A549 (cell line): ENCODE data around the gene PAK2.

Source experiments
- CEBPB ChIP-seq, 2 experiments: fragments of >200 bp in 1 of 2; sonication (Bioruptor Twin) in 1 of 2; formaldehyde crosslinking in 1 of 2; IDR thresholded peaks; 2 replicates each; pipeline ENCODE4 v1.6.1; 2012 to 2016
- JUN ChIP-seq, 2 experiments: fragments of >200 bp; sonication (Bioruptor Twin); formaldehyde crosslinking; IDR thresholded peaks; 2 replicates in 1 of 2; 3 replicates in 1 of 2; pipeline ENCODE4 v1.6.1; 2016 to 2017
- KDM1A ChIP-seq: fragments of 200-600 bp; sonication (generic); IDR thresholded peaks from 2 replicates; pipeline ENCODE4 v1.6.1; 2016; ENCODE audit warnings: low read depth, mild to moderate bottlenecking
- POLR2A ChIP-seq: IDR thresholded peaks from 2 replicates; pipeline ENCODE4 v1.6.1; 2012; ENCODE audit warnings: mild to moderate bottlenecking, low read length
- SMC3 ChIP-seq: fragments of >200 bp; sonication (Bioruptor Twin); formaldehyde crosslinking; IDR thresholded peaks from 3 replicates; pipeline ENCODE4 v1.6.1; 2018; ENCODE audit warnings: inconsistent platforms
- TF ChIP-seq, protein P1 (sequence below): fragments of >200 bp; sonication (Bioruptor Twin); formaldehyde crosslinking; IDR thresholded peaks from 3 replicates; pipeline ENCODE4 v1.5.1; 2016
- TF ChIP-seq, protein P2 (sequence below): fragments of 150-350 bp; IDR thresholded peaks from 2 replicates; pipeline ENCODE4 v1.6.1; 2014; ENCODE audit warnings: low read depth, mild to moderate bottlenecking, low read length
- TF ChIP-seq, protein P3 (sequence below): IDR thresholded peaks from 2 replicates; pipeline ENCODE4 v1.6.1; 2012

DNA sequence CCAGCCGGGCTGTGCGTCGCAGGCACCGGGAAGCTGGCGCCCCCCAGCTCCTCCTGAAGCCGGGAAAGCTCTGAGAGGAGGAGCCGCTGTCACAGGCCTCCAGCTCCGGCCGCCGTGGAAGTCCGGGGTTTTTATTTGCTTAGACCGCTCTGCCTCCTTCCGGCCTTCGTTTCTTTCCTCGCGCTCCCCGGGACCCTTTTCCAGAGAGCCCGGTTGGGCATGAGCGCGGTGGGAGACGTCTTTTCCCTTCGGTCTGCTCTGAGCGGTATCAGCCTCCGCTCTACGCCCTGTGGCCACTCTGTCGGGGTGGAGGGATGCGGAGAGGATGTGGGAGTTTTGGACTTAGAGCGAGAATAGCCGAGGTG is 128.6 kb downstream of the PAK2 start:
- TF ChIP-seq KDM1A (no peak), JUN (IDR thresholded peaks at IDR 0.05) (no peak), POLR2A (no peak), SMC3 (no peak), CEBPB (IDR thresholded peaks at IDR 0.05) (no peak)
- TF ChIP-seq, protein P1, sequence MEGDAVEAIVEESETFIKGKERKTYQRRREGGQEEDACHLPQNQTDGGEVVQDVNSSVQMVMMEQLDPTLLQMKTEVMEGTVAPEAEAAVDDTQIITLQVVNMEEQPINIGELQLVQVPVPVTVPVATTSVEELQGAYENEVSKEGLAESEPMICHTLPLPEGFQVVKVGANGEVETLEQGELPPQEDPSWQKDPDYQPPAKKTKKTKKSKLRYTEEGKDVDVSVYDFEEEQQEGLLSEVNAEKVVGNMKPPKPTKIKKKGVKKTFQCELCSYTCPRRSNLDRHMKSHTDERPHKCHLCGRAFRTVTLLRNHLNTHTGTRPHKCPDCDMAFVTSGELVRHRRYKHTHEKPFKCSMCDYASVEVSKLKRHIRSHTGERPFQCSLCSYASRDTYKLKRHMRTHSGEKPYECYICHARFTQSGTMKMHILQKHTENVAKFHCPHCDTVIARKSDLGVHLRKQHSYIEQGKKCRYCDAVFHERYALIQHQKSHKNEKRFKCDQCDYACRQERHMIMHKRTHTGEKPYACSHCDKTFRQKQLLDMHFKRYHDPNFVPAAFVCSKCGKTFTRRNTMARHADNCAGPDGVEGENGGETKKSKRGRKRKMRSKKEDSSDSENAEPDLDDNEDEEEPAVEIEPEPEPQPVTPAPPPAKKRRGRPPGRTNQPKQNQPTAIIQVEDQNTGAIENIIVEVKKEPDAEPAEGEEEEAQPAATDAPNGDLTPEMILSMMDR: no peak
- TF ChIP-seq, protein P2, sequence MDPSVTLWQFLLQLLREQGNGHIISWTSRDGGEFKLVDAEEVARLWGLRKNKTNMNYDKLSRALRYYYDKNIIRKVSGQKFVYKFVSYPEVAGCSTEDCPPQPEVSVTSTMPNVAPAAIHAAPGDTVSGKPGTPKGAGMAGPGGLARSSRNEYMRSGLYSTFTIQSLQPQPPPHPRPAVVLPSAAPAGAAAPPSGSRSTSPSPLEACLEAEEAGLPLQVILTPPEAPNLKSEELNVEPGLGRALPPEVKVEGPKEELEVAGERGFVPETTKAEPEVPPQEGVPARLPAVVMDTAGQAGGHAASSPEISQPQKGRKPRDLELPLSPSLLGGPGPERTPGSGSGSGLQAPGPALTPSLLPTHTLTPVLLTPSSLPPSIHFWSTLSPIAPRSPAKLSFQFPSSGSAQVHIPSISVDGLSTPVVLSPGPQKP: no peak
- TF ChIP-seq, protein P3, sequence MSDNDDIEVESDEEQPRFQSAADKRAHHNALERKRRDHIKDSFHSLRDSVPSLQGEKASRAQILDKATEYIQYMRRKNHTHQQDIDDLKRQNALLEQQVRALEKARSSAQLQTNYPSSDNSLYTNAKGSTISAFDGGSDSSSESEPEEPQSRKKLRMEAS: no peak
